ENCODE data around the gene KRTAP5-3. TPM values are rescaled to one million over a fixed set of nuclear protein-coding genes. Genes with fewer than 3 reads are reported as not detected.

Gene KRTAP5-3
- total RNA-seq, 1 donor from 2014 or later: not detected

DNA sequence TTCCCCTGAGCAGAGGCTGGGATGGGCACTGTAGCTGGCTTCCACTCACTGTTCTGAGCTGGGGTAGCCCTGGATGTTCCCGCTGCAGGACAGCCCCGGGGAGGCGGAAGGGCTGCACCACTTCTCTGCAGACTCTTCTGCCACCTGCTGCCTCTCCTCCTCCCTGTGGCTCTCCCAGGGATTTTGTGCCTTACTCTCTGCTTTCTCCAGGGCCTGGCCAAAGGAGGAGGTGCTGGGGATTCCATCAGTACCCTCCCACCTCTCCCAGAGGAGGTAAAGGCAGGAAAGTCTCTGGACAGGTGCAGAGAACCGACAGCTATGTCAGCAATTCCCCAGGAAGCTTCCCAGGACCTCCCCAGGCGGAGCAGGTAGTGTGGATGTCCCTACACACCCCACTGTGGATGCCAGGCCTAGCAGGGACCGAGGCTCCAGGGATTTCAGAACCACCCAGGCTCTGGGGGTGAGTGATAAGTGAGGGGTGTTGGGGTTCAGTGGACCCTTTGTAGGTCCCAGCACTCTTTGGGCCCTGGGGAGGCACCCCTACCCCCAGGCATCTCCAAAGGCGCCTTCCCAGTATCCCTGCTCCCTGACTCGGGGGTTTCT is 47.5 kb downstream of the KRTAP5-3 start:
- no peak overlapping the region for H3K4me3 Mint-ChIP-seq (ENCODE audit: low read depth)
- no peaks in the 10 kb centered on the region for H3K9me3 Mint-ChIP-seq (ENCODE audit: low read depth)
- H3K4me1 Mint-ChIP-seq (ENCODE audit: low read depth): no peaks in the 10 kb centered on the region
- H3K27ac Mint-ChIP-seq: no peak overlapping the region
- TF ChIP-seq, protein P1, sequence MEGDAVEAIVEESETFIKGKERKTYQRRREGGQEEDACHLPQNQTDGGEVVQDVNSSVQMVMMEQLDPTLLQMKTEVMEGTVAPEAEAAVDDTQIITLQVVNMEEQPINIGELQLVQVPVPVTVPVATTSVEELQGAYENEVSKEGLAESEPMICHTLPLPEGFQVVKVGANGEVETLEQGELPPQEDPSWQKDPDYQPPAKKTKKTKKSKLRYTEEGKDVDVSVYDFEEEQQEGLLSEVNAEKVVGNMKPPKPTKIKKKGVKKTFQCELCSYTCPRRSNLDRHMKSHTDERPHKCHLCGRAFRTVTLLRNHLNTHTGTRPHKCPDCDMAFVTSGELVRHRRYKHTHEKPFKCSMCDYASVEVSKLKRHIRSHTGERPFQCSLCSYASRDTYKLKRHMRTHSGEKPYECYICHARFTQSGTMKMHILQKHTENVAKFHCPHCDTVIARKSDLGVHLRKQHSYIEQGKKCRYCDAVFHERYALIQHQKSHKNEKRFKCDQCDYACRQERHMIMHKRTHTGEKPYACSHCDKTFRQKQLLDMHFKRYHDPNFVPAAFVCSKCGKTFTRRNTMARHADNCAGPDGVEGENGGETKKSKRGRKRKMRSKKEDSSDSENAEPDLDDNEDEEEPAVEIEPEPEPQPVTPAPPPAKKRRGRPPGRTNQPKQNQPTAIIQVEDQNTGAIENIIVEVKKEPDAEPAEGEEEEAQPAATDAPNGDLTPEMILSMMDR (IDR thresholded peaks at IDR 0.05; ENCODE audit: unreplicated experiment): no peak
- no peak for DNase-seq (ENCODE audit: low spot score, unreplicated experiment)
- peaks cover 2% of the 10 kb centered on the region for H3K36me3 Mint-ChIP-seq (ENCODE audit: insufficient read depth)
- H3K27me3 Mint-ChIP-seq: peaks cover 5% of the 10 kb centered on the region

DNA sequence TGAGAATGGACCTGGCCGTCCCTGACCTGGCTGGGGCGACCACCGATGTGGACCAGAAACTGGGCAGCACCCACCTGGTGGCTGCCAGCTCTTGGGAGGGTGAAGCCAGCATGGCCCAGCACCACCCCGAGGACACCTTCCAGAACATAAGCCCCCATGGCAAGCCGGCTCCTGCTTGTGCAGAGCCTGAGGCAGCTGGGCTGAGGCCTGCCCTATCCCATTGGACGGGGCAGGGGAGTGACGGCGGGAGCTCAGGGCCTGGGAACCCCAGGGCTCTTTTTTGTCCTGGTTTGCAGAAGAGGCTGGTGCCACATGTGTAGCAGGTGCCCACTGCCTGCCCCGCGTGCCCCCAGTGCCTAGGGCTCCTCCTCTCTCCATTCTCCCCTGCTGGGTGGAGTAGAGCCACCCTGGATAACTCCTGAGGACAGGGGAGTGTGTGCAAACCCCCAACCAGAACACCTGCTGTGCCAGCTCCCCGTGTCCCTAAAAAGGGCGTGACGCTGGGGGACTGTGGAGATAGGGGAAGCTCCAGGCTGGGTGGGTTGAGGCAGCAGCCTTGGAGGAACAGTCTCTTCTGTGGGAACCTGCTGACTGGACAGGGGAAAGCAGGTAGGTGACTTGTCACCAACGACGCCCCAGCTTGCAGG is 48.1 kb downstream of the KRTAP5-3 start:
- Mint-ChIP-seq H3K4me1 (ENCODE audit: low read depth) (no peaks in the 10 kb centered on the region), H3K36me3 (ENCODE audit: insufficient read depth) (peaks cover 2% of the 10 kb centered on the region), H3K9me3 (ENCODE audit: low read depth) (no peaks in the 10 kb centered on the region)

DNA sequence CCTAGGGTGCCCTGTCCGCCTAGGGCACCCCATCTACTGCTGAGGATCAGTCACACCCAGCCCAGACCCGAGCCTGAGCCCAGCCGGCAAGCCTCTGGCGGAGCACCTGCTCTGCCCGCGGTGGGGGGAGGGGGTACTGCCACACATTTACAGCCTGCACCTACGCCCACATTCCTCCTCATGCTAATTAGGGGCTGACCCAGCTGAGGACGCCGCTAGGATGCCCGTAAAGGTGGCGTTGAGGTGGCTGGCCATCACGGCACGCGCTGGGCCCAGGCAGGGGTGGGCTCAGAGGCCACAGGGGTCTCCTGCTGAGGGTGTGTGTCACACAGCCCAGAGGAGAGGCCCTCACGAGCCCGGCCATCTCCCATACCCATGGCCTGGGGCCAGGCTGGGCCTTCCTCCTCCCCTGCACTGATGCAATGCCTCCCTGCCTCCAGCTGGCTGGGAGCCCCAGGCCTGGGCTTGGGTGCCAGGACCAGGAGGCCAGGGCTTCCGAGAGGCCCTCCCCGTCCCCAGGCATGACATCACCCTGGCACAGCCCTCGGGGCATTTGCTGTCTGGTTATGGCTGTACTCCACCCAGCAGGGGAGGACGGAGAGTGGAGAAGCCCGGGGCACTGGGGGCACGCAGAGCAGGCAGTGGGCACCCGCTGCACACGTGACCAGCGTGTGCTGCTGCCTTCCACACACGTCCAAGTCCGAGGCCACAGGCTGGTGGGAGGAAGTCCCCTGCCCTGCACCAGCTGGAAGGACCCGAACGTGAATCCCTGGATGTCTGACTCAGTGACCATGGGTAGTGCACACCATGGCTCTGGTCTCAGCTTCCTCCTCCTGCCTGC is 48.9 kb downstream of the KRTAP5-3 start:
- DNase-seq (ENCODE audit: low spot score, unreplicated experiment): no peak
- H3K27me3 Mint-ChIP-seq: peaks cover 5% of the 10 kb centered on the region
- TF ChIP-seq, protein P1 (IDR thresholded peaks at IDR 0.05; ENCODE audit: unreplicated experiment): no peak

More for the DNA sequence above, 48.1 kb downstream of the KRTAP5-3 start:
- TF ChIP-seq, protein P1 (IDR thresholded peaks at IDR 0.05; ENCODE audit: unreplicated experiment): no peak
- H3K4me3 Mint-ChIP-seq (ENCODE audit: low read depth): no peak overlapping the region
- peaks cover 5% of the 10 kb centered on the region for H3K27me3 Mint-ChIP-seq
- no peak for DNase-seq (ENCODE audit: low spot score, unreplicated experiment)
- no peak overlapping the region for H3K27ac Mint-ChIP-seq

DNA sequence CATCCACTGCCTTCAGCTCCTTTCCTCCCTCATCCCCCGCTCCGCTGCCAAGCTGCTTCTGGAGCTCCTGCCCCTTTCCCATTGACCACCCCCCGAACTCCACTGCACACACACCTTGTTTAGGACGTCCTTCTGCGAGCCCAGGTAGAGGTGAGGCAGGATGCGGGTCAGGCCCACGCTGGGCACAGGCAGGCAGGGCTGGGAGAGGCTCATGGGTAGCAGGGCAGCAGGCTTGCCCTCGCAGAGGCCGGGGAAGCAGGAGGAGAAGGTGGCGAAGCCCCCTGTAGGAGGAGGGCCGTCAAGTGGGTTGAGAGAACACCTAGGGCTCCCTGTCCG is 49.5 kb downstream of the KRTAP5-3 start:
- peaks cover 7% of the 10 kb centered on the region for H3K27me3 Mint-ChIP-seq
- no peak for DNase-seq (ENCODE audit: low spot score, unreplicated experiment)
- H3K4me1 Mint-ChIP-seq (ENCODE audit: low read depth): peaks cover 4% of the 10 kb centered on the region
- no peaks in the 10 kb centered on the region for H3K9me3 Mint-ChIP-seq (ENCODE audit: low read depth)
- TF ChIP-seq, protein P1 (IDR thresholded peaks at IDR 0.05; ENCODE audit: unreplicated experiment): no peak
- H3K27ac Mint-ChIP-seq: no peak overlapping the region
- no peak overlapping the region for H3K4me3 Mint-ChIP-seq (ENCODE audit: low read depth)
- peaks cover 2% of the 10 kb centered on the region for H3K36me3 Mint-ChIP-seq (ENCODE audit: insufficient read depth)

More for the DNA sequence above, 48.9 kb downstream of the KRTAP5-3 start:
- H3K36me3 Mint-ChIP-seq (ENCODE audit: insufficient read depth): peaks cover 2% of the 10 kb centered on the region
- H3K9me3 Mint-ChIP-seq (ENCODE audit: low read depth): no peaks in the 10 kb centered on the region
- H3K4me3 Mint-ChIP-seq (ENCODE audit: low read depth): no peak overlapping the region
- peaks cover 3% of the 10 kb centered on the region for H3K4me1 Mint-ChIP-seq (ENCODE audit: low read depth)
- H3K27ac Mint-ChIP-seq: no peak overlapping the region
